Astrocyte (in vitro differentiated cells and primary cell): ENCODE measurements around the gene ESF1. TPM values are rescaled to one million over a fixed set of nuclear protein-coding genes. Genes with fewer than 3 reads are reported as not detected.

ENCODE experiments used
- DNase-seq: peaks from one replicate; pipeline ENCODE4 v3.0.0-alpha.2; 2010; ENCODE audit warnings: low read depth
- FAIRE-seq: peaks from 2 replicates; lab custom pipeline; 2011; peaks lifted over from hg19 to GRCh38; lab: Jason Lieb, UNC
- H2AFZ ChIP-seq: 2 replicates; pipeline ENCODE4 v1.6.0; 2012; ENCODE audit warnings: low read depth, low read length, inconsistent platforms
- H3K27ac ChIP-seq: 2 replicates; pipeline ENCODE4 v1.5.1; 2011; ENCODE audit warnings: low read depth, low read length, inconsistent platforms
- H3K27me3 ChIP-seq: 2 replicates; pipeline ENCODE4 v1.6.0; 2011; ENCODE audit warnings: low read length, inconsistent platforms; ENCODE audit not compliant: insufficient read depth
- H3K36me3 ChIP-seq: 2 replicates; pipeline ENCODE4 v1.5.1; 2011; ENCODE audit warnings: low read length, inconsistent platforms; ENCODE audit not compliant: insufficient read depth
- H3K4me1 ChIP-seq: 2 replicates; pipeline ENCODE4 v1.5.1; 2011; ENCODE audit warnings: low read length, inconsistent platforms; ENCODE audit not compliant: insufficient read depth
- H3K4me2 ChIP-seq: 2 replicates; pipeline ENCODE4 v1.6.0; 2012; ENCODE audit warnings: low read length, inconsistent platforms
- H3K4me3 ChIP-seq: 2 replicates; pipeline ENCODE4 v1.5.1; 2011; ENCODE audit warnings: low read depth, mild to moderate bottlenecking, low read length, inconsistent platforms; ENCODE audit not compliant: insufficient read depth
- H3K79me2 ChIP-seq: 2 replicates; pipeline ENCODE4 v1.6.0; 2012; ENCODE audit warnings: mild to moderate bottlenecking, low read length, inconsistent platforms; ENCODE audit not compliant: insufficient read depth
- H3K9ac ChIP-seq: 2 replicates; pipeline ENCODE4 v1.6.0; 2012; ENCODE audit warnings: mild to moderate bottlenecking, low read length, inconsistent platforms
- H3K9me3 ChIP-seq: 2 replicates; pipeline ENCODE4 v1.5.1; 2012; ENCODE audit warnings: low read depth, mild to moderate bottlenecking, low read length, inconsistent platforms; ENCODE audit not compliant: insufficient read depth
- H4K20me1 ChIP-seq: 2 replicates; pipeline ENCODE4 v1.6.0; 2012; ENCODE audit warnings: low read length, inconsistent platforms; ENCODE audit not compliant: insufficient read depth
- H3K27ac Mint-ChIP-seq: one replicate; pipeline ENCODE4 v1.8.0; 2021; ENCODE audit warnings: mild to moderate bottlenecking, mixed read lengths; ENCODE audit not compliant: unreplicated experiment
- H3K27me3 Mint-ChIP-seq: one replicate; pipeline ENCODE4 v1.8.0; 2021; ENCODE audit warnings: low read depth, mixed read lengths; ENCODE audit not compliant: unreplicated experiment
- H3K36me3 Mint-ChIP-seq: one replicate; pipeline ENCODE4 v1.8.0; 2021; ENCODE audit warnings: low read depth, mixed read lengths; ENCODE audit not compliant: unreplicated experiment
- H3K4me1 Mint-ChIP-seq: one replicate; pipeline ENCODE4 v1.8.0; 2021; ENCODE audit warnings: low read depth, mixed read lengths; ENCODE audit not compliant: unreplicated experiment
- H3K4me3 Mint-ChIP-seq: one replicate; pipeline ENCODE4 v1.8.0; 2021; ENCODE audit warnings: mild to moderate bottlenecking, moderate library complexity, mixed read lengths; ENCODE audit not compliant: unreplicated experiment
- H3K9me3 Mint-ChIP-seq: one replicate; pipeline ENCODE4 v1.8.0; 2021; ENCODE audit warnings: mild to moderate bottlenecking, mixed read lengths; ENCODE audit not compliant: unreplicated experiment
- EZH2 ChIP-seq: IDR thresholded peaks from 2 replicates; pipeline ENCODE4 v1.6.1; 2012; ENCODE audit warnings: mild to moderate bottlenecking, low read length, inconsistent platforms; ENCODE audit not compliant: insufficient read depth
- total RNA-seq: library from RNA; stranded (reverse); gene quantifications from 2 replicates; pipeline ENCODE4 v1.2.1, GENCODE V29; 2021
- TF ChIP-seq, protein P1 (sequence below): IDR thresholded peaks from 2 replicates; pipeline ENCODE4 v1.5.1; 2011; ENCODE audit warnings: low read depth, mild to moderate bottlenecking, inconsistent platforms, low read length, moderate library complexity; ENCODE audit not compliant: insufficient read depth

The ESF1 gene
- total RNA-seq, 1 donor from 2014 or later, result 13.9 TPM

DNA sequence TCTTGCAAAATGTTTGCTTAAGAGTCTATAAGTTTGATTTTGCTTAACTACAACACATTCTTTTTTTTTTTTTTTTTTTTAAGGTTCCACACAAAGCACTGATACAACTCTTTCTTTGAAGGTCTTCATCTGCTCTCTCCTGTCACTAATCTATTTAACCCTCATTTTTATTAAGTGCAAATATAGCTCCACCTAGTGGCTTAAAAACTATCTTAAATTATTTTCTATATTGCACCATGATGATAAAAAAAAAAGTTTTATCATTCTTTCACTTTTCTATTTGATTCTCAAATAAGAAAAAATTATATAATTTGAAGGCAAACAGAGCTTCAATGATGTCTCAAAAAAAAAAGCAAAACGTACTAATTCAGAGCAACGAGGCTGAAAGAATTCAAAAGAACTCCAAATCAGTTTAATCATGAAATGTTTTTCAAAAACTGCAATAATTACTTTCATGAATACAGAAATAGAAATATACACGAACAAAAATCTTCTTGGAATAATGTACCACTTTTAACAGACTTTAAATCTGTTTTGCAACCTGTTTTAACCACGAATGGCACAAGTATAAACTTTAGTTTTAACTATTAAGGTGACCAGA is 12.8 kb downstream of the ESF1 start:
- no peak overlapping the region for H3K9ac ChIP-seq
- DNase-seq (peak; percentile 4), FAIRE-seq (no peak)
- H3K27ac Mint-ChIP-seq, result peak overlapping the region; percentile 26
- no peak overlapping the region for H3K4me3 ChIP-seq
- H3K4me1 ChIP-seq, result no peaks in the 10 kb centered on the region
- H3K27me3 ChIP-seq, result no peaks in the 10 kb centered on the region
- H2AFZ ChIP-seq, result no peak overlapping the region
- H3K36me3 Mint-ChIP-seq, result peaks cover 13% of the 10 kb centered on the region
- no peaks in the 10 kb centered on the region for H4K20me1 ChIP-seq
- peaks cover 7% of the 10 kb centered on the region for H3K79me2 ChIP-seq
- no peak overlapping the region for H3K4me3 Mint-ChIP-seq
- peaks cover 2% of the 10 kb centered on the region for H3K4me1 Mint-ChIP-seq
- TF ChIP-seq EZH2, result no peak
- TF ChIP-seq, protein P1, sequence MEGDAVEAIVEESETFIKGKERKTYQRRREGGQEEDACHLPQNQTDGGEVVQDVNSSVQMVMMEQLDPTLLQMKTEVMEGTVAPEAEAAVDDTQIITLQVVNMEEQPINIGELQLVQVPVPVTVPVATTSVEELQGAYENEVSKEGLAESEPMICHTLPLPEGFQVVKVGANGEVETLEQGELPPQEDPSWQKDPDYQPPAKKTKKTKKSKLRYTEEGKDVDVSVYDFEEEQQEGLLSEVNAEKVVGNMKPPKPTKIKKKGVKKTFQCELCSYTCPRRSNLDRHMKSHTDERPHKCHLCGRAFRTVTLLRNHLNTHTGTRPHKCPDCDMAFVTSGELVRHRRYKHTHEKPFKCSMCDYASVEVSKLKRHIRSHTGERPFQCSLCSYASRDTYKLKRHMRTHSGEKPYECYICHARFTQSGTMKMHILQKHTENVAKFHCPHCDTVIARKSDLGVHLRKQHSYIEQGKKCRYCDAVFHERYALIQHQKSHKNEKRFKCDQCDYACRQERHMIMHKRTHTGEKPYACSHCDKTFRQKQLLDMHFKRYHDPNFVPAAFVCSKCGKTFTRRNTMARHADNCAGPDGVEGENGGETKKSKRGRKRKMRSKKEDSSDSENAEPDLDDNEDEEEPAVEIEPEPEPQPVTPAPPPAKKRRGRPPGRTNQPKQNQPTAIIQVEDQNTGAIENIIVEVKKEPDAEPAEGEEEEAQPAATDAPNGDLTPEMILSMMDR, result peak; percentile 46
- no peaks in the 10 kb centered on the region for H3K9me3 Mint-ChIP-seq
- H3K36me3 ChIP-seq, result peaks cover 52% of the 10 kb centered on the region
- no peak overlapping the region for H3K27ac ChIP-seq
- no peaks in the 10 kb centered on the region for H3K27me3 Mint-ChIP-seq
- no peaks in the 10 kb centered on the region for H3K9me3 ChIP-seq
- no peak overlapping the region for H3K4me2 ChIP-seq

DNA sequence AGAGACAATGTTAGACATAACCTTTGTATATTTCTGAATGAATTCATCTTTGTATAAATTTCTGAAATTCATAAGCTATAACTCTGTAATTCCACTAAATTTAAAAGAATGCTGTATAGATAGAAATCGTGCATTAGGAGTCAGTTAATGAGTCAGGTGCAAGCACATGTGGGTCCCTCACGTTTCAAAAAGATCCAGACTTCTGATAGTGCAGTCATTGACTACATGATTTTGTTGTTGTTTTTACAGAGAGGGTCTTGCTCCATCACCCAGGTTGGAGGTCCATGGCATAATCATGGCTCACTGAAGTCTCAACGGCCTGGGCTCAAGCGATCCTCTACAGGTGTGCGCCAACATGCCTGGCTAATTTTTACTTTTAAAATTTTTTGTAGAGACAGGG is 14.6 kb downstream of the ESF1 start:
- Mint-ChIP-seq H3K4me3 (no peak overlapping the region), H3K4me1 (peaks cover 2% of the 10 kb centered on the region), H3K27ac (no peak overlapping the region), H3K27me3 (no peaks in the 10 kb centered on the region), H3K36me3 (peaks cover 25% of the 10 kb centered on the region), H3K9me3 (no peaks in the 10 kb centered on the region)
- Histone ChIP-seq H3K27ac (no peak overlapping the region), H3K79me2 (no peaks in the 10 kb centered on the region), H3K4me1 (no peaks in the 10 kb centered on the region), H3K4me2 (no peak overlapping the region), H3K4me3 (no peak overlapping the region), H4K20me1 (no peaks in the 10 kb centered on the region), H3K27me3 (no peaks in the 10 kb centered on the region), H3K9ac (no peak overlapping the region), H3K36me3 (peaks cover 50% of the 10 kb centered on the region), H3K9me3 (no peaks in the 10 kb centered on the region), H2AFZ (no peak overlapping the region)
- DNase-seq, result no peak
- FAIRE-seq, result no peak
- TF ChIP-seq, protein P1, result no peak
- no peak for TF ChIP-seq EZH2

DNA sequence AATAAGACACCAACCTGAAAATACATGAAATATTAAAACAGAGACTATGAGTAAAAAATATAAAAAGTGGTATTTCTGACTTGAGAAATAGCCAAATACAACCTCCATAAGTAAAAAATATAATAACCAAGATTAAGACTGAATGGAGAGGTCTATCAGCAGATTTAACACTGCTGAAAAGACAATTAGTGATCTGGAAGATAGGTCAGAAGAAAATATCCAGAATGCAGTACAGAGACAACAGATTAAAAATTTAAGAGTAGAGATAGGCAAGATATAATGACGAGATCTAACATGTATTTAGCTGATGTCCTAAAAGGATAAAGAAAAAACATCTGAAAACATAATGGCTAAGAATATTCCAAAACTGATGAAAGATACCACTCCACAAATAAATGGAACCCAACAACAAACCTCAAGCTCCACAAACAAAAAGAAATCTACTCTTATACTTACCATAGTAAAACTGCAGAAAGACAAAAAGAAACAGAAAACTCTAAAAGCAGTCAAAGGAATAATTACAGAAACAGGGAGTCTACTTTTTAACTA is 18.8 kb downstream of the ESF1 start:
- H3K36me3 Mint-ChIP-seq, result peaks cover 25% of the 10 kb centered on the region
- Histone ChIP-seq H3K27me3 (no peaks in the 10 kb centered on the region), H3K9me3 (no peaks in the 10 kb centered on the region), H3K36me3 (peaks cover 47% of the 10 kb centered on the region), H3K4me3 (no peak overlapping the region), H3K4me2 (no peak overlapping the region), H3K27ac (no peak overlapping the region), H3K4me1 (no peaks in the 10 kb centered on the region), H3K79me2 (no peaks in the 10 kb centered on the region), H4K20me1 (no peaks in the 10 kb centered on the region), H3K9ac (no peak overlapping the region), H2AFZ (no peak overlapping the region)
- no peak overlapping the region for H3K4me3 Mint-ChIP-seq
- H3K4me1 Mint-ChIP-seq, result peaks cover 2% of the 10 kb centered on the region
- no peaks in the 10 kb centered on the region for H3K27me3 Mint-ChIP-seq
- FAIRE-seq (no peak), DNase-seq (no peak)
- no peak overlapping the region for H3K27ac Mint-ChIP-seq
- H3K9me3 Mint-ChIP-seq, result no peaks in the 10 kb centered on the region
- TF ChIP-seq, protein P1, result no peak
- no peak for TF ChIP-seq EZH2
